GM18870 (cell line): Measurements from ENCODE around the gene ZNF286A.
"Not testable (repeated sequence)": the region's sequence is repeated elsewhere in the genome, so short reads cannot be mapped to it uniquely, and the experiment has no call there.

ENCODE experiments used
- ATAC-seq: cut with Tn5 transposase; IDR thresholded peaks from one replicate; pipeline ENCODE4 v1.9.1; 2021; ENCODE audit warnings: moderate library complexity; ENCODE audit not compliant: unreplicated experiment

Gene ZNF286A

GRCh38 chr17:15768865-15769533 lies 69.4 kb downstream of the ZNF286A start:
- ATAC-seq: not testable (repeated sequence)
